HG02610 (cell line): ENCODE results near the gene MTNR1A.
"Not testable (repeated sequence)": the region's sequence is repeated elsewhere in the genome, so short reads cannot be mapped to it uniquely, and the experiment has no call there.

ENCODE experiments used
- ATAC-seq: cut with Tn5 transposase; IDR thresholded peaks from one replicate; pipeline ENCODE4 v1.9.1; 2021; ENCODE audit warnings: mild to moderate bottlenecking, moderate library complexity; ENCODE audit not compliant: unreplicated experiment

Gene MTNR1A

DNA sequence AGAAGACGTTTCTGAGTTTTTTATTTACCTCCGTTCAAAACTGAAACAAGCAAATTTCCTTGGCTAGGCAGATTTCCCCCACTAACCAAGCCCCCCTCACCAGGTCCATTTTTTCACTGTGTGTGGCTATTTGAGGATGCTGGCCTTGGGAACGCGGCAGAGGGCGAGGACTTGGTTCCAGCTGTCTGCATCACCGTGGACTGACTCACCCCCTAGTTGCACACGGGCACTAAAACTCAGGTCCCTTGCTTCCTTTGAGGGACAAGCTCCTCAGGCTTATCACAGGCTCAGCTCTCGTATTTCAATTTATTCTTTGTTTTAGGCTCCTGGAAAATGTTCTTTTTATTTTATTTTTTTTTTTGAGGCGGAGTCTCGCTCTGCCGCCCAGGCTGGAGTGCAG lies 8.4 kb upstream of the MTNR1A start:
- ATAC-seq = no peak

DNA sequence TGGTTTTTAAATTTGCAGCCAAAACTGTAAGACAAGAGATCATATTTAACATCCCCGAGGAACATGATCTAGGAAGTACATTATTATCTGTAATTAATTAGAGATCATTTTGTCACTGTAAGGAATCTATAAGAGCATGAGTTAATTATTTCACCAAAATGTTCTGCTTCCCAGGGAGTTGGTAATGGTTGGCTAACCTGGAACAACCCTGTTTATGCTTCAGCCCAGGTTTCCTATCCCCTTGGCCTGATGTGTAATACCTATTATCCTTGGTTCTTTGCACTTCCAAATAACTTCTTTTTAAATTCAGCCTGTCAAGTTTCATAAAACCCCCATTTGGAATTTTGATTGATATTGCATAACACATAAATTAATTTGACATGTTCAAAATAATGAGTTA lies 6.4 kb upstream of the MTNR1A start:
- no peak for ATAC-seq

- ATAC-seq = no peak
These were observed 5.3 kb upstream of the MTNR1A start for GRCh38 chr4:186560647-186561046.

GRCh38 chr4:186557486-186557885 lies 2.1 kb upstream of the MTNR1A start:
- no peak for ATAC-seq

DNA sequence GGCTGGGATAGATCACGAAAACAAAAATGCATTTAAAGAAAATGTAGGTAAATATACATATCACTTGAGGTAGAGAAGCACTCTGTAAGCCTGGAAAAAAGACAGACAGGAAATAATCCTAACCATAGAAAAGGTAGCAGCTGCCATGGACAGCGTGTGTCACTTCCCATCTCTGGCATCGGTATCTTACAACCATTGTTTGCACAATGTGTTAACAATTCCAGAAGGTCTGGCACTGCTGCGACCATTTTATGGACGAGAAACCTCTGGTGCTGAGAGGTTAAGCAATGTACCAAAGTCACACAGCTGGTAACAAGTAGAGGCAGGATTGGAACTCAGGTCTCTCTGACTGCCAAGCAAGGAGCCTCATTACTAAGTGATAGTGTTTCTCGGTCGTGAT lies 1.7 kb upstream of the MTNR1A start:
- no peak for ATAC-seq

DNA sequence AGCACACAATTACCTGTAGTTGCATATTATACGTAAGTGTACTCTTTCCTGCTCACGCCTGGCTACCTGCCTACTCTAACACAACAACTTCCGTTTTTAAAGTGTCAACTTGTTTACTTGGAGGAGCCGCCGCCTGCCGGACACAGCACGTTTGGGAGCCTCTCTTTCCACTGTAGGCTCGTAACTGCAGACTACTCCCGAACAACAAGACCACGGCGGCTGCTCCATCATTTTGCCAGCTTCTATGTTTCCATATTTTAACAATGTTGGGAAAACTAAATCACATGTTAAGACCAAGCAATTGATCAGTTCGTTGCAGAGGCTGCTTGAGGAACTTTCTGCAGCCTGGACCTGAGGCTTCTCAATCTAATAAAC lies 841 bp downstream of the MTNR1A start:
- no peak for ATAC-seq

GRCh38 chr4:186553717-186554116 lies 1.6 kb downstream of the MTNR1A start:
- no peak for ATAC-seq

DNA sequence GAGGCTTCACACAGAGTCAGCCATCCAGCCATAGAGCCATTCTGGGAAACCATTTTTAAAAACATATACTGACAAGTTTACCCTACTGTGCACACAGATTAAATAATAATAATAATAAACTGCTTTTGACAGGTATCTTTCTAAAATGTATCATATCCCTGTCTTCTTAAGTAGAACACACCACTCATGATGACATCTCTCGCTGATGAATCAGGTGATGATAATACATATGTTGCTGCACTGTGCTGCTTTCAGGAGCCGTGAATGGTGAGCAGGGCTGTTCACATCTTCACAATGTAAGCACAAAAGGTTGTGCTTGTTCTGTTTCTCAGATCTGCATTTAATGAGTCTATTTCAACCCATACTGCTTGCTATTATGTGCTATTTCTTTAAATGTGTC lies 3.5 kb downstream of the MTNR1A start:
- no peak for ATAC-seq

- no peak for ATAC-seq
These were observed 9.9 kb downstream of the MTNR1A start for GRCh38 chr4:186545436-186545835.

DNA sequence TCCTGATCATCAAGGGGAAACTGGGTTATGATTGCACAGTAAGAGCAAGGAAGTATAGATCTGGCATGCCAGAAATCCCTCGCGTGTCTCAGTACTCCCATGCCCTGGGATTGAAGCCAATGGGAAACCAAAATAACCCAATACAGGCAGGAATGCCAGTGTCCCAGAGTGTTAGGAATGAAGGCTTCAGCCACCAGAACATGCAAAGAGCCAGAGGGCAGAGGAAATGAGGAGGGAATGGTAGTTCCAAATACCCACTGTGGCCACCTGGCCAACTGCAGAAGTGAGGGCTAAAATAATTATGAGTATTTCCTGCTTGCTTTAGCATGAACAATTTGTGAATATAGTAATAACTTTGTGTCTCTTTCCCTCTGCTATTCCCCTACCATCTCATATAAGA lies 12.2 kb downstream of the MTNR1A start:
- no peak for ATAC-seq

DNA sequence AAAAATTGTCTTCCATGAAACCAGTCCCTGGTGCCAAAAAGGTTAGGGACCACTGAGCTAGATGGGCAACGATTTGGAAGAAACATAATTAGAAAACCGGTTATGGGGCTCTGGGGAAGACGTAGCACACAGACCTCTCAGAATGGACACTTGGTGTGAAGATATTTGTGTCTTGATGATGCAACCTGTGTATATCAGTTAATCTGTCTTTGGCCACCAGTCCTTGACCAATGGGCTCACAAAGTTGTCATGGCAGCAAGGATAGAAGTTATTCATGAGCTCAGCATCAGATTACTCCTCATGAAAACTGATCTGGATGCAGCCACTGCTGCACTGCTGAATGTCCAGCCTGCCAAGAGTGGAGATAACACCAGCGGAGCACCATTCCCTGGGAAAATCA lies 13.6 kb downstream of the MTNR1A start:
- no peak for ATAC-seq

- no peak for ATAC-seq
These were observed 17.4 kb downstream of the MTNR1A start for GRCh38 chr4:186537843-186538521.

DNA sequence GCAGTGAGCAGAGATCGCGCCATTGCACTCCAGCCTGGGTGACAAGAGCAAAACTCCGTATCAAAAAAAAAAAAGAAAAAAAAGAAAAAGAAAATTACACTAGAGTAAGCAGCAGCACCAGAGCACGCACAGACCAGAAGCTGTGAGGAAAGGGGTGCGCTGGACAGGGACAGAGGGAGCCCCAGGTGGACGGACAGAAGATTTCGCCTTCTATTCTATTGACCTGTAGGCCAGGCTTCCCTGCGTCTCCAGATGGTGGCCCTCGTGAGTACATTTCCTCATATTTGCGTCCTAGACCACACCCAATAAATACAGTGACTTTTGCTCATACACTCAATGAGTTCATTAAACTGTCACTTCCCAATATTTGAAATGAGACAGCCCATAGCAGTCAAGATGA lies 19.1 kb downstream of the MTNR1A start:
- ATAC-seq = no peak

DNA sequence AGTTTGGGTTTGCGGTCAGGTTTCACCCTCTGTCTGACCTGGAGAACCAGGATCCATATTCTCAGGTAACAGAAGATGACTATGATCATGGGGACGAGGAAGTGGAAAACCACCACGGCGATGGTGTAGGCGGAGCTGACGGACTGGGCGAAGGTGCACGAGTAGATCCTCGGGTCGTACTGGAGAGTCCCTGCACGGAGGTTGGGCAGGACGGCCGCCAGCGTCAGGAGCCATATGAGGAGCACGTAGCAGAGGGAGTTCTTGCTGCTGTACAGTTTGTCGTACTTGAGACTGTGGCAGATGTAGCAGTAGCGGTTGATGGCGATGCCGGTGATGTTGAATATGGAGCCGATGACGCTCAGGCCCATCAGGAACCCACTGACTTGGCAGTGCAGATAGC lies 21.3 kb downstream of the MTNR1A start:
- no peak for ATAC-seq

- ATAC-seq = not testable (repeated sequence)
These were observed 31.4 kb downstream of the MTNR1A start for GRCh38 chr4:186523927-186524326.

DNA sequence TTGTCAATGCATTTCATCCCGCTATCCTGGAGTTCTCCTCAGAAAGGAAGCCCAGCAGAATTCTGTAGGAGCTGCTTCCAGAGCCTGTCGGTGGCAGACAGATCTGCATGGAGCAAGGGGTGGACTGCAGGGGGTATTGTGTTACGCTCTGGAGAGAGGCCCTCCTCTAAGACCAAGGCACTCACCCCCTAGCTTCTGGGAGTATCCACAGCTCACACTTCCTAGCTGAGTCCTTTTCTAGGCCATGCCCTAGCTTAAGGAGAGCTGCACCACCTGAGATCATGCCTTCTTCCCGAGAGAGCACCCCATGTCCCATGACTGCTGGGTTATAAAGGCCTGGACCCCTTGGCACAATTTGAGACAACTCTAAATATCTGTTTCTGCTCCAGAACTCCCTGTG lies 39.1 kb downstream of the MTNR1A start:
- ATAC-seq = no peak

- ATAC-seq = no peak
These were observed 41.0 kb downstream of the MTNR1A start for GRCh38 chr4:186514271-186514950.

- ATAC-seq = not testable (repeated sequence)
These were observed 50.6 kb downstream of the MTNR1A start for GRCh38 chr4:186504771-186505170.

GRCh38 chr4:186502231-186502630 lies 53.1 kb downstream of the MTNR1A start:
- no peak for ATAC-seq

DNA sequence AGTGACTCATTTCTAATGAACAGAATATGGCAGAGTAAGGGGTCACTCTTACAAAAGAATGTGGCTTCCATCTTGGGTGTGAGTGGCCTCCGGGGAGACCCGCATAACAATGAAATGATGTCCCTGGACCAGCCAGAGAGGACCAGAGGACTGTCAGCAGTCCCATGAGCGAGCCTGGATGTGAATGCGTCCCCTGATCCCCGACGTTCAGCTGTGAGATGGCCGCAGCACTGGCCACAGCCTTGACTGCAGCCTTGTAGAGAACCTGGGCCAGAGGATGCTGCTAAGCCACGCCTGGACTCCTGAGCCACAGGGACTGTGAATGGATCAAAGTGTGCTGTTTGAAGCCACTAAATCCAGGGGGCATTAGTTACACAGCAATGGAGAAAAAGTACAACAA lies 53.8 kb downstream of the MTNR1A start:
- no peak for ATAC-seq

GRCh38 chr4:186500721-186501304 lies 54.6 kb downstream of the MTNR1A start:
- ATAC-seq = no peak

DNA sequence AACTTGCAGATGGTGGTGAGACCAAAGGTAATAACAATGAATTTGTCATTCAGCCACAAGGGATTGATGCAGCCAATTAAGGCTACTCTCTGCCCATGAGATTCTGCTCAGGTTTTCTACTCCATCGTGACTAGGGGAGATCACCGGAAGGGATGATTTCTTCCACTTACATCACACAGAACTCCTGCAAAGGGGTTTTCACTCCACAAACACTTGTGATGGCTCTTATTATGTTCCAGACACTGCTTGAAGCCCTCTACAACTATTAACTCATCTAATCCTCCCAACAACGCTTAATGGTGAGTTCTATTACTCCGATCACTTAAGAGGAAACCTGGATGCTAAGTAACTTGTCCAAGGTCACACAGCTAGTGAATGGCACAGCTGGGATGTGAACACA lies 55.9 kb downstream of the MTNR1A start:
- no peak for ATAC-seq
